ENCODE data around the gene DYSF. TPM values are rescaled to one million over a fixed set of nuclear protein-coding genes. Genes with fewer than 3 reads are reported as not detected.

The DYSF gene
- total RNA-seq, 1 donor from 2014 or later, result 112 TPM

GRCh38 chr2:71581026-71581425 lies 127.7 kb downstream of the DYSF start:
- Mint-ChIP-seq H3K36me3 (ENCODE audit: low read depth) (peaks cover 24% of the 10 kb centered on the region), H3K27me3 (ENCODE audit: low read depth) (no peaks in the 10 kb centered on the region), H3K4me3 (ENCODE audit: unreplicated experiment) (no peak overlapping the region), H3K4me1 (ENCODE audit: low read depth) (peaks cover 14% of the 10 kb centered on the region), H3K9me3 (ENCODE audit: low read depth) (no peaks in the 10 kb centered on the region), H3K27ac (ENCODE audit: unreplicated experiment) (no peak overlapping the region)
- DNase-seq (ENCODE audit: low spot score), result no peak
- no peak for TF ChIP-seq CTCF (IDR thresholded peaks at IDR 0.05)

- H3K4me1 Mint-ChIP-seq (ENCODE audit: low read depth), result peaks cover 23% of the 10 kb centered on the region
- DNase-seq (ENCODE audit: low spot score), result no peak
- TF ChIP-seq CTCF (IDR thresholded peaks at IDR 0.05), result no peak
- no peaks in the 10 kb centered on the region for H3K9me3 Mint-ChIP-seq (ENCODE audit: low read depth)
- H3K27ac Mint-ChIP-seq (ENCODE audit: unreplicated experiment), result no peak overlapping the region
- peaks cover 12% of the 10 kb centered on the region for H3K36me3 Mint-ChIP-seq (ENCODE audit: low read depth)
- H3K27me3 Mint-ChIP-seq (ENCODE audit: low read depth), result no peaks in the 10 kb centered on the region
- H3K4me3 Mint-ChIP-seq (ENCODE audit: unreplicated experiment), result no peak overlapping the region
Measured at GRCh38 chr2:71583876-71584275, 130.5 kb downstream of the DYSF start.

GRCh38 chr2:71586471-71586870 lies 133.1 kb downstream of the DYSF start:
- Mint-ChIP-seq H3K27ac (ENCODE audit: unreplicated experiment) (no peak overlapping the region), H3K36me3 (ENCODE audit: low read depth) (peaks cover 15% of the 10 kb centered on the region), H3K27me3 (ENCODE audit: low read depth) (no peaks in the 10 kb centered on the region), H3K4me1 (ENCODE audit: low read depth) (peaks cover 46% of the 10 kb centered on the region), H3K9me3 (ENCODE audit: low read depth) (no peaks in the 10 kb centered on the region), H3K4me3 (ENCODE audit: unreplicated experiment) (no peak overlapping the region)
- no peak for TF ChIP-seq CTCF (IDR thresholded peaks at IDR 0.05)
- no peak for DNase-seq (ENCODE audit: low spot score)

GRCh38 chr2:71587509-71588073 lies 134.2 kb downstream of the DYSF start:
- peaks cover 54% of the 10 kb centered on the region for H3K4me1 Mint-ChIP-seq (ENCODE audit: low read depth)
- no peaks in the 10 kb centered on the region for H3K27me3 Mint-ChIP-seq (ENCODE audit: low read depth)
- H3K4me3 Mint-ChIP-seq (ENCODE audit: unreplicated experiment), result no peak overlapping the region
- no peaks in the 10 kb centered on the region for H3K9me3 Mint-ChIP-seq (ENCODE audit: low read depth)
- H3K27ac Mint-ChIP-seq (ENCODE audit: unreplicated experiment), result no peak overlapping the region
- TF ChIP-seq CTCF (IDR thresholded peaks at IDR 0.05), result no peak
- DNase-seq (ENCODE audit: low spot score), result no peak
- peaks cover 13% of the 10 kb centered on the region for H3K36me3 Mint-ChIP-seq (ENCODE audit: low read depth)

- Mint-ChIP-seq H3K4me1 (ENCODE audit: low read depth) (peaks cover 56% of the 10 kb centered on the region), H3K9me3 (ENCODE audit: low read depth) (no peaks in the 10 kb centered on the region), H3K4me3 (ENCODE audit: unreplicated experiment) (no peak overlapping the region), H3K27me3 (ENCODE audit: low read depth) (no peaks in the 10 kb centered on the region), H3K27ac (ENCODE audit: unreplicated experiment) (no peak overlapping the region), H3K36me3 (ENCODE audit: low read depth) (peaks cover 14% of the 10 kb centered on the region)
- no peak for TF ChIP-seq CTCF (IDR thresholded peaks at IDR 0.05)
- DNase-seq (ENCODE audit: low spot score), result no peak
Measured at GRCh38 chr2:71588497-71589170, 135.3 kb downstream of the DYSF start.
